Upper lobe of right lung (tissue), 1 donor: ENCODE data around the gene NUDT3. TPM values are rescaled to one million over a fixed set of nuclear protein-coding genes. Genes with fewer than 3 reads are reported as not detected.

Experiments used
- ATAC-seq: fragments of 200-7000 bp; cut with Tn5 transposase; one replicate; pipeline ENCODE4 v1.9.1; 2020; ENCODE audit warnings: mild to moderate bottlenecking, moderate library complexity
- DNase-seq: peaks from one replicate; pipeline ENCODE4 v3.0.0-alpha.2; 2020
- H3K27ac ChIP-seq: fragments of 200-600 bp; one replicate; pipeline ENCODE4 v1.8.0; 2022
- H3K27me3 ChIP-seq: fragments of 200-600 bp; one replicate; pipeline ENCODE4 v1.8.0; 2022; ENCODE audit warnings: mild to moderate bottlenecking
- H3K36me3 ChIP-seq: fragments of 200-600 bp; one replicate; pipeline ENCODE4 v1.8.0; 2022
- H3K4me1 ChIP-seq: fragments of 200-600 bp; one replicate; pipeline ENCODE4 v1.8.0; 2022
- H3K4me3 ChIP-seq: fragments of 200-600 bp; one replicate; pipeline ENCODE4 v1.8.0; 2022; ENCODE audit warnings: mild to moderate bottlenecking
- H3K9me3 ChIP-seq: fragments of 200-600 bp; one replicate; pipeline ENCODE4 v1.8.0; 2022
- CTCF ChIP-seq: fragments of 200-600 bp; IDR thresholded peaks from one replicate; pipeline ENCODE4 v1.8.0; 2022; ENCODE audit warnings: antibody characterized with exemption
- intact Hi-C: fragments of 100-400 bp; cut with DNase I; formaldehyde crosslinking; loops from one replicate; pipeline ENCODE4 v1.11.0; 2022
- total RNA-seq: library from RNA; stranded (reverse); fragmentation: NEBNext Ultra II Directional; extraction: Animal tissue kit (Norgen Biotek cat#: 25700); gene quantifications from one replicate; pipeline ENCODE4 v1.2.1, GENCODE V29; 2021
- donor health status: DM: no; HTN: yes; CAD: no; lungs with severe emphysema.

The NUDT3 gene
- total RNA-seq, 1 donor from 2014 or later: 29.1 TPM

GRCh38 chr6:34248727-34249468, 143.6 kb downstream of the NUDT3 start, which contains the start of gene SMIM29:
Gene SMIM29 (minus strand): TSS chr6:34249006. CDS start chr6:34247791, 1,215 bp downstream.
- Histone ChIP-seq H3K27me3 (no peaks in the 10 kb centered on the region), H3K4me1 (peaks cover 23% of the 10 kb centered on the region), H3K9me3 (no peaks in the 10 kb centered on the region), H3K27ac (peak within 1 kb of the TSS; percentile 93), H3K36me3 (no peaks in the 10 kb centered on the region), H3K4me3 (peak within 1 kb of the TSS; percentile 96)
- DNase-seq: peak; percentile 99
- peak; percentile 90 for TF ChIP-seq CTCF
- intact Hi-C loops: loop anchor here (10.0 kb wide), 1 partner anchor 166 kb away; no protein-coding TSS in a partner anchor
- ATAC-seq: peak; percentile 97

- Histone ChIP-seq H3K4me1 (peaks cover 28% of the 10 kb centered on the region), H3K4me3 (peak overlapping the region; percentile 96), H3K36me3 (no peaks in the 10 kb centered on the region), H3K27ac (peak overlapping the region; percentile 93), H3K9me3 (no peaks in the 10 kb centered on the region), H3K27me3 (no peaks in the 10 kb centered on the region)
- no peak for TF ChIP-seq CTCF
- peak; percentile 85 for DNase-seq
- ATAC-seq: peak; percentile 51
- intact Hi-C loops: loop anchor here (10.0 kb wide), 1 partner anchor 167 kb away; no protein-coding TSS in a partner anchor
These were observed 144.2 kb downstream of the NUDT3 start for GRCh38 chr6:34248198-34248726.

- Histone ChIP-seq H3K9me3 (no peaks in the 10 kb centered on the region), H3K4me1 (peaks cover 28% of the 10 kb centered on the region), H3K27me3 (no peaks in the 10 kb centered on the region), H3K36me3 (peaks cover 2% of the 10 kb centered on the region), H3K27ac (peak overlapping the region; percentile 93), H3K4me3 (peak overlapping the region; percentile 96)
- no peak for ATAC-seq
- intact Hi-C loops: loop anchor here (10.0 kb wide), 1 partner anchor 167 kb away; no protein-coding TSS in a partner anchor
- no peak for DNase-seq
- no peak for TF ChIP-seq CTCF
These were observed 144.8 kb downstream of the NUDT3 start for GRCh38 chr6:34247481-34248197.

- H3K4me1 ChIP-seq: peaks cover 28% of the 10 kb centered on the region
- H3K9me3 ChIP-seq: no peaks in the 10 kb centered on the region
- intact Hi-C loops: loop anchor here (10.0 kb wide), 1 partner anchor 168 kb away; no protein-coding TSS in a partner anchor
These were observed 145.7 kb downstream of the NUDT3 start for GRCh38 chr6:34246563-34247391.

More at GRCh38 chr6:34246563-34247391, 145.7 kb downstream of the NUDT3 start:
- Histone ChIP-seq H3K4me3 (no peak overlapping the region), H3K36me3 (peaks cover 10% of the 10 kb centered on the region), H3K27ac (no peak overlapping the region), H3K27me3 (no peaks in the 10 kb centered on the region)
- TF ChIP-seq CTCF: peak; percentile 34
- no peak for DNase-seq
- no peak for ATAC-seq
